ENCODE data around the gene CXCR6. TPM values are rescaled to one million over a fixed set of nuclear protein-coding genes. Genes with fewer than 3 reads are reported as not detected.

Gene CXCR6
- total and polyA plus RNA-seq, 2 experiments from 2014 or later, result 0.10 TPM; not detected in 1

- H3K4me2 ChIP-seq, result no peak overlapping the region
- peaks cover 70% of the 10 kb centered on the region for H3K36me3 Mint-ChIP-seq (ENCODE audit: low read depth)
Observed at GRCh38 chr3:45954306-45954705, 11.0 kb downstream of the CXCR6 start.

More at GRCh38 chr3:45954306-45954705, 11.0 kb downstream of the CXCR6 start:
- Histone ChIP-seq H3K4me3 (no peak overlapping the region), H3K27ac (ENCODE audit: low read depth) (no peak overlapping the region), H3K4me1 (ENCODE audit: insufficient read depth) (no peaks in the 10 kb centered on the region), H4K20me1 (replicated peaks; ENCODE audit: insufficient read depth) (no peaks in the 10 kb centered on the region), H3F3A (replicated peaks; ENCODE audit: low read depth) (no peaks in the 10 kb centered on the region), H2AFZ (no peak overlapping the region), H3K27me3 (ENCODE audit: insufficient read depth) (no peaks in the 10 kb centered on the region), H3K36me3 (ENCODE audit: insufficient read depth) (peaks cover 47% of the 10 kb centered on the region), H3K79me2 (replicated peaks; ENCODE audit: insufficient read depth) (no peaks in the 10 kb centered on the region), H3K9me2 (ENCODE audit: insufficient read depth) (no peaks in the 10 kb centered on the region)
- DNase-seq (ENCODE audit: low spot score) (no peak), ATAC-seq (no peak)
- TF ChIP-seq ZNF114 (CRISPR knock-in tag; IDR thresholded peaks at IDR 0.05) (no peak), NANOG (IDR thresholded peaks at IDR 0.05; ENCODE audit: borderline replicate concordance) (no peak), POLR2AphosphoS5 (IDR thresholded peaks at IDR 0.05; ENCODE audit: low read depth) (no peak), ZNF331 (CRISPR knock-in tag; IDR thresholded peaks at IDR 0.05; ENCODE audit: low read depth) (no peak), EZH2 (IDR thresholded peaks at IDR 0.05; ENCODE audit: low read depth, unreplicated experiment) (no peak), EZH2phosphoT487 (IDR thresholded peaks at IDR 0.05; ENCODE audit: unreplicated experiment) (no peak), STAT1 (IDR thresholded peaks at IDR 0.05; ENCODE audit: unreplicated experiment) (no peak), JUNB (IDR thresholded peaks at IDR 0.05; ENCODE audit: unreplicated experiment) (no peak), CREB1 (CRISPR knock-in tag; IDR thresholded peaks at IDR 0.05; ENCODE audit: low read depth) (no peak)
- TF ChIP-seq, protein P1, sequence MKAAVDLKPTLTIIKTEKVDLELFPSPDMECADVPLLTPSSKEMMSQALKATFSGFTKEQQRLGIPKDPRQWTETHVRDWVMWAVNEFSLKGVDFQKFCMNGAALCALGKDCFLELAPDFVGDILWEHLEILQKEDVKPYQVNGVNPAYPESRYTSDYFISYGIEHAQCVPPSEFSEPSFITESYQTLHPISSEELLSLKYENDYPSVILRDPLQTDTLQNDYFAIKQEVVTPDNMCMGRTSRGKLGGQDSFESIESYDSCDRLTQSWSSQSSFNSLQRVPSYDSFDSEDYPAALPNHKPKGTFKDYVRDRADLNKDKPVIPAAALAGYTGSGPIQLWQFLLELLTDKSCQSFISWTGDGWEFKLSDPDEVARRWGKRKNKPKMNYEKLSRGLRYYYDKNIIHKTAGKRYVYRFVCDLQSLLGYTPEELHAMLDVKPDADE (IDR thresholded peaks at IDR 0.05), result no peak
- TF ChIP-seq, protein P2, sequence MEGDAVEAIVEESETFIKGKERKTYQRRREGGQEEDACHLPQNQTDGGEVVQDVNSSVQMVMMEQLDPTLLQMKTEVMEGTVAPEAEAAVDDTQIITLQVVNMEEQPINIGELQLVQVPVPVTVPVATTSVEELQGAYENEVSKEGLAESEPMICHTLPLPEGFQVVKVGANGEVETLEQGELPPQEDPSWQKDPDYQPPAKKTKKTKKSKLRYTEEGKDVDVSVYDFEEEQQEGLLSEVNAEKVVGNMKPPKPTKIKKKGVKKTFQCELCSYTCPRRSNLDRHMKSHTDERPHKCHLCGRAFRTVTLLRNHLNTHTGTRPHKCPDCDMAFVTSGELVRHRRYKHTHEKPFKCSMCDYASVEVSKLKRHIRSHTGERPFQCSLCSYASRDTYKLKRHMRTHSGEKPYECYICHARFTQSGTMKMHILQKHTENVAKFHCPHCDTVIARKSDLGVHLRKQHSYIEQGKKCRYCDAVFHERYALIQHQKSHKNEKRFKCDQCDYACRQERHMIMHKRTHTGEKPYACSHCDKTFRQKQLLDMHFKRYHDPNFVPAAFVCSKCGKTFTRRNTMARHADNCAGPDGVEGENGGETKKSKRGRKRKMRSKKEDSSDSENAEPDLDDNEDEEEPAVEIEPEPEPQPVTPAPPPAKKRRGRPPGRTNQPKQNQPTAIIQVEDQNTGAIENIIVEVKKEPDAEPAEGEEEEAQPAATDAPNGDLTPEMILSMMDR (conservative IDR thresholded peaks at IDR 0.05; ENCODE audit: low read depth in 2 of 2), result no peak
- TF ChIP-seq, protein P3, sequence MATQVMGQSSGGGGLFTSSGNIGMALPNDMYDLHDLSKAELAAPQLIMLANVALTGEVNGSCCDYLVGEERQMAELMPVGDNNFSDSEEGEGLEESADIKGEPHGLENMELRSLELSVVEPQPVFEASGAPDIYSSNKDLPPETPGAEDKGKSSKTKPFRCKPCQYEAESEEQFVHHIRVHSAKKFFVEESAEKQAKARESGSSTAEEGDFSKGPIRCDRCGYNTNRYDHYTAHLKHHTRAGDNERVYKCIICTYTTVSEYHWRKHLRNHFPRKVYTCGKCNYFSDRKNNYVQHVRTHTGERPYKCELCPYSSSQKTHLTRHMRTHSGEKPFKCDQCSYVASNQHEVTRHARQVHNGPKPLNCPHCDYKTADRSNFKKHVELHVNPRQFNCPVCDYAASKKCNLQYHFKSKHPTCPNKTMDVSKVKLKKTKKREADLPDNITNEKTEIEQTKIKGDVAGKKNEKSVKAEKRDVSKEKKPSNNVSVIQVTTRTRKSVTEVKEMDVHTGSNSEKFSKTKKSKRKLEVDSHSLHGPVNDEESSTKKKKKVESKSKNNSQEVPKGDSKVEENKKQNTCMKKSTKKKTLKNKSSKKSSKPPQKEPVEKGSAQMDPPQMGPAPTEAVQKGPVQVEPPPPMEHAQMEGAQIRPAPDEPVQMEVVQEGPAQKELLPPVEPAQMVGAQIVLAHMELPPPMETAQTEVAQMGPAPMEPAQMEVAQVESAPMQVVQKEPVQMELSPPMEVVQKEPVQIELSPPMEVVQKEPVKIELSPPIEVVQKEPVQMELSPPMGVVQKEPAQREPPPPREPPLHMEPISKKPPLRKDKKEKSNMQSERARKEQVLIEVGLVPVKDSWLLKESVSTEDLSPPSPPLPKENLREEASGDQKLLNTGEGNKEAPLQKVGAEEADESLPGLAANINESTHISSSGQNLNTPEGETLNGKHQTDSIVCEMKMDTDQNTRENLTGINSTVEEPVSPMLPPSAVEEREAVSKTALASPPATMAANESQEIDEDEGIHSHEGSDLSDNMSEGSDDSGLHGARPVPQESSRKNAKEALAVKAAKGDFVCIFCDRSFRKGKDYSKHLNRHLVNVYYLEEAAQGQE (IDR thresholded peaks at IDR 0.05; ENCODE audit: unreplicated experiment), result no peak
- TF ChIP-seq, protein P4, sequence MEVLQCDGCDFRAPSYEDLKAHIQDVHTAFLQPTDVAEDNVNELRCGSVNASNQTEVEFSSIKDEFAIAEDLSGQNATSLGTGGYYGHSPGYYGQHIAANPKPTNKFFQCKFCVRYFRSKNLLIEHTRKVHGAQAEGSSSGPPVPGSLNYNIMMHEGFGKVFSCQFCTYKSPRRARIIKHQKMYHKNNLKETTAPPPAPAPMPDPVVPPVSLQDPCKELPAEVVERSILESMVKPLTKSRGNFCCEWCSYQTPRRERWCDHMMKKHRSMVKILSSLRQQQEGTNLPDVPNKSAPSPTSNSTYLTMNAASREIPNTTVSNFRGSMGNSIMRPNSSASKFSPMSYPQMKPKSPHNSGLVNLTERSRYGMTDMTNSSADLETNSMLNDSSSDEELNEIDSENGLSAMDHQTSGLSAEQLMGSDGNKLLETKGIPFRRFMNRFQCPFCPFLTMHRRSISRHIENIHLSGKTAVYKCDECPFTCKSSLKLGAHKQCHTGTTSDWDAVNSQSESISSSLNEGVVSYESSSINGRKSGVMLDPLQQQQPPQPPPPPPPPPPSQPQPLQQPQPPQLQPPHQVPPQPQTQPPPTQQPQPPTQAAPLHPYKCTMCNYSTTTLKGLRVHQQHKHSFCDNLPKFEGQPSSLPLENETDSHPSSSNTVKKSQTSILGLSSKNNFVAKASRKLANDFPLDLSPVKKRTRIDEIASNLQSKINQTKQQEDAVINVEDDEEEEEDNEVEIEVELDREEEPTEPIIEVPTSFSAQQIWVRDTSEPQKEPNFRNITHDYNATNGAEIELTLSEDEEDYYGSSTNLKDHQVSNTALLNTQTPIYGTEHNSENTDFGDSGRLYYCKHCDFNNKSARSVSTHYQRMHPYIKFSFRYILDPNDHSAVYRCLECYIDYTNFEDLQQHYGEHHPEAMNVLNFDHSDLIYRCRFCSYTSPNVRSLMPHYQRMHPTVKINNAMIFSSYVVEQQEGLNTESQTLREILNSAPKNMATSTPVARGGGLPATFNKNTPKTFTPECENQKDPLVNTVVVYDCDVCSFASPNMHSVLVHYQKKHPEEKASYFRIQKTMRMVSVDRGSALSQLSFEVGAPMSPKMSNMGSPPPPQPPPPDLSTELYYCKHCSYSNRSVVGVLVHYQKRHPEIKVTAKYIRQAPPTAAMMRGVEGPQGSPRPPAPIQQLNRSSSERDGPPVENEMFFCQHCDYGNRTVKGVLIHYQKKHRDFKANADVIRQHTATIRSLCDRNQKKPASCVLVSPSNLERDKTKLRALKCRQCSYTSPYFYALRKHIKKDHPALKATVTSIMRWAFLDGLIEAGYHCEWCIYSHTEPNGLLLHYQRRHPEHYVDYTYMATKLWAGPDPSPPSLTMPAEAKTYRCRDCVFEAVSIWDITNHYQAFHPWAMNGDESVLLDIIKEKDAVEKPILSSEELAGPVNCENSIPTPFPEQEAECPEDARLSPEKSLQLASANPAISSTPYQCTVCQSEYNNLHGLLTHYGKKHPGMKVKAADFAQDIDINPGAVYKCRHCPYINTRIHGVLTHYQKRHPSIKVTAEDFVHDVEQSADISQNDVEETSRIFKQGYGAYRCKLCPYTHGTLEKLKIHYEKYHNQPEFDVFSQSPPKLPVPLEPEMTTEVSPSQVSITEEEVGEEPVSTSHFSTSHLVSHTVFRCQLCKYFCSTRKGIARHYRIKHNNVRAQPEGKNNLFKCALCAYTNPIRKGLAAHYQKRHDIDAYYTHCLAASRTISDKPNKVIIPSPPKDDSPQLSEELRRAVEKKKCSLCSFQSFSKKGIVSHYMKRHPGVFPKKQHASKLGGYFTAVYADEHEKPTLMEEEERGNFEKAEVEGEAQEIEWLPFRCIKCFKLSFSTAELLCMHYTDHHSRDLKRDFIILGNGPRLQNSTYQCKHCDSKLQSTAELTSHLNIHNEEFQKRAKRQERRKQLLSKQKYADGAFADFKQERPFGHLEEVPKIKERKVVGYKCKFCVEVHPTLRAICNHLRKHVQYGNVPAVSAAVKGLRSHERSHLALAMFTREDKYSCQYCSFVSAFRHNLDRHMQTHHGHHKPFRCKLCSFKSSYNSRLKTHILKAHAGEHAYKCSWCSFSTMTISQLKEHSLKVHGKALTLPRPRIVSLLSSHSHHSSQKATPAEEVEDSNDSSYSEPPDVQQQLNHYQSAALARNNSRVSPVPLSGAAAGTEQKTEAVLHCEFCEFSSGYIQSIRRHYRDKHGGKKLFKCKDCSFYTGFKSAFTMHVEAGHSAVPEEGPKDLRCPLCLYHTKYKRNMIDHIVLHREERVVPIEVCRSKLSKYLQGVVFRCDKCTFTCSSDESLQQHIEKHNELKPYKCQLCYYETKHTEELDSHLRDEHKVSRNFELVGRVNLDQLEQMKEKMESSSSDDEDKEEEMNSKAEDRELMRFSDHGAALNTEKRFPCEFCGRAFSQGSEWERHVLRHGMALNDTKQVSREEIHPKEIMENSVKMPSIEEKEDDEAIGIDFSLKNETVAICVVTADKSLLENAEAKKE (CRISPR knock-in tag; IDR thresholded peaks at IDR 0.05), result no peak
- H3K4me3 Mint-ChIP-seq, result no peak overlapping the region
- no peak overlapping the region for H3K27ac Mint-ChIP-seq
- H3K4me1 Mint-ChIP-seq, result no peaks in the 10 kb centered on the region
- H3K9me3 Mint-ChIP-seq, result no peaks in the 10 kb centered on the region
- H3K27me3 Mint-ChIP-seq (ENCODE audit: insufficient read depth, low read depth, poor library complexity), result peaks cover 3% of the 10 kb centered on the region

Data from GM23338 (cell line).